Measurements from ENCODE around the gene TRMT11. TPM values are rescaled to one million over a fixed set of nuclear protein-coding genes. Genes with fewer than 3 reads are reported as not detected.

Gene TRMT11
- total and polyA plus RNA-seq, 9 of the 15 experiments (the other 6 are each of a cell fraction or from before 2014, with no cell fraction given) = 38.8 to 88.0 (median 59.8) TPM

GRCh38 chr6:125986301-125987025 is at the start of gene TRMT11 (continued):
- TF ChIP-seq ZNF518B (CRISPR knock-in tag; IDR thresholded peaks at IDR 0.05) (no peak), HINFP (tag; conservative IDR thresholded peaks at IDR 0.05; ENCODE audit: low read depth) (no peak), ELF1 (tag; IDR thresholded peaks at IDR 0.05) (peak; percentile 86), TARDBP (IDR thresholded peaks at IDR 0.05) (no peak), USF2 (CRISPR knock-in tag; IDR thresholded peaks at IDR 0.05) (no peak), ZNF146 (CRISPR knock-in tag; IDR thresholded peaks at IDR 0.05; ENCODE audit: unreplicated experiment) (no peak), LCOR (CRISPR knock-in tag; IDR thresholded peaks at IDR 0.05) (peak; percentile 95), SMARCE1 (IDR thresholded peaks at IDR 0.05) (peak; percentile 14; the same call in 1 of the 2 replicates), ZSCAN29 (IDR thresholded peaks at IDR 0.05) (no peak), RBM22 (IDR thresholded peaks at IDR 0.05; ENCODE audit: low read depth, low read length, poor library complexity, severe bottlenecking) (peak; percentile 37), ZNF592 (IDR thresholded peaks at IDR 0.05) (no peak), XRCC3 (IDR thresholded peaks at IDR 0.05) (no peak), NELFE (IDR thresholded peaks at IDR 0.05; ENCODE audit: insufficient read depth, insufficient read length) (no peak), GABPA (tag; conservative IDR thresholded peaks at IDR 0.05; ENCODE audit: low read depth) (peak; percentile 95), MTA2 (IDR thresholded peaks at IDR 0.05; ENCODE audit: low read depth) (no peak), BRD9 (IDR thresholded peaks at IDR 0.05; ENCODE audit: low read depth, partially characterized antibody) (peak; percentile 63), LEF1 (IDR thresholded peaks at IDR 0.05) (0 out of 2 replicates have a peak, but pooled peaks have one; percentile 44), PCBP2 (IDR thresholded peaks at IDR 0.05; ENCODE audit: low read depth, low read length, poor library complexity, severe bottlenecking) (no peak), DIDO1 (tag; IDR thresholded peaks at IDR 0.05; ENCODE audit: low read depth) (0 out of 2 replicates have a peak, but pooled peaks have one; percentile 37)

Data from K562 (cell line).